Epithelial cell of proximal tubule (primary cell): ENCODE results near the gene EFCAB5. TPM values are rescaled to one million over a fixed set of nuclear protein-coding genes. Genes with fewer than 3 reads are reported as not detected.

Experiments
- DNase-seq: peaks from one replicate; pipeline ENCODE4 v3.0.0-alpha.2; 2011; ENCODE audit warnings: low read depth
- H3K4me3 ChIP-seq: 2 replicates; pipeline ENCODE4 v1.5.1; 2011; ENCODE audit warnings: low read depth, mild to moderate bottlenecking, low read length
- CTCF ChIP-seq: conservative IDR thresholded peaks from 2 replicates; pipeline ENCODE4 v1.5.1; 2012; ENCODE audit warnings: low read depth, mild to moderate bottlenecking, low read length
- total RNA-seq: library from RNA; depleted of rRNA; stranded (reverse); fragments of >200 nt; gene quantifications from 2 replicates; pipeline ENCODE4 v1.2.3, GENCODE V29; 2015

The EFCAB5 gene
- total RNA-seq, 1 donor from 2014 or later = 2.5 TPM

GRCh38 chr17:30095507-30096244 is 154.2 kb downstream of the EFCAB5 start:
- peak; percentile 67 for TF ChIP-seq CTCF
- no peak overlapping the region for H3K4me3 ChIP-seq
- peak; percentile 57 for DNase-seq

- TF ChIP-seq CTCF = no peak
- no peak overlapping the region for H3K4me3 ChIP-seq
- DNase-seq = no peak
Observed at GRCh38 chr17:30101686-30102390, 160.4 kb downstream of the EFCAB5 start.

GRCh38 chr17:30103921-30104320 is 162.5 kb downstream of the EFCAB5 start:
- no peak for DNase-seq
- H3K4me3 ChIP-seq = no peak overlapping the region
- no peak for TF ChIP-seq CTCF

- peak; percentile 44 for DNase-seq
- peak overlapping the region; percentile 55 for H3K4me3 ChIP-seq
- TF ChIP-seq CTCF = peak; percentile 97
Observed at GRCh38 chr17:30104575-30105339, 163.3 kb downstream of the EFCAB5 start.

GRCh38 chr17:30112794-30113193 is 171.4 kb downstream of the EFCAB5 start:
- no peak for DNase-seq
- no peak overlapping the region for H3K4me3 ChIP-seq
- no peak for TF ChIP-seq CTCF

GRCh38 chr17:30113213-30113612 is 171.8 kb downstream of the EFCAB5 start:
- DNase-seq = no peak
- no peak for TF ChIP-seq CTCF
- no peak overlapping the region for H3K4me3 ChIP-seq
